HG03342 (cell line): ENCODE data around the gene CXXC5.
"Not testable (repeated sequence)": the region's sequence is repeated elsewhere in the genome, so short reads cannot be mapped to it uniquely, and the experiment has no call there.

Experiments used
- ATAC-seq: cut with Tn5 transposase; IDR thresholded peaks from one replicate; pipeline ENCODE4 v1.9.1; 2021; ENCODE audit warnings: mild to moderate bottlenecking, moderate library complexity; ENCODE audit not compliant: unreplicated experiment

The CXXC5 gene

DNA sequence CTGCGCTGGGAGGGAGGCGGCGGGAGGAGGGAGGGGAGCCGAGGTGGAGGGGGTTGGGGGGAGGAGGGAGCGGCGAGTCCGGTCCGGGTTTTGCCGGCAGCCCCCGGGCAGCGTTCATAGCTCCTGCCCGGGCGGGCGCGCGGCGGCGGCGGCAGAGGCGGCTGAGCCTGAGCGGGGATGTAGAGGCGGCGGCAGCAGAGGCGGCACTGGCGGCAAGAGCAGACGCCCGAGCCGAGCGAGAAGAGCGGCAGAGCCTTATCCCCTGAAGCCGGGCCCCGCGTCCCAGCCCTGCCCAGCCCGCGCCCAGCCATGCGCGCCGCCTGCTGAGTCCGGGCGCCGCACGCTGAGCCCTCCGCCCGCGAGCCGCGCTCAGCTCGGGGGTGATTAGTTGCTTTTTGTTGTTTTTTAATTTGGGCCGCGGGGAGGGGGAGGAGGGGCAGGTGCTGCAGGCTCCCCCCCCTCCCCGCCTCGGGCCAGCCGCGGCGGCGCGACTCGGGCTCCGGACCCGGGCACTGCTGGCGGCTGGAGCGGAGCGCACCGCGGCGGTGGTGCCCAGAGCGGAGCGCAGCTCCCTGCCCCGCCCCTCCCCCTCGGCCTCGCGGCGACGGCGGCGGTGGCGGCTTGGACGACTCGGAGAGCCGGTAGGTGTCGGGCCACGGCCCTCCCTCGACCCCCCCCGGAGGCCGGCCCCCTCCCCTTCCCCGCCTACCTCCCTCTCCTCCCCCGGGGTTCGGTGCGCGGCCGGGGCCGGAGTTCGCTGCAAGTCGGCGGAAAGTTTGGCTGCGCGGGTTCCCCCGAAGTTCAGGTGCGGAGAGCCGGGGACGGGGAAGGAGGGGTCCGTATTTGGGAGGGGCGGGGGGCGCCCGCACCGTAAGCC lies at the start of gene CXXC5:
Gene CXXC5, plus strand, starts transcription at position 145 of the 877 bp plus-strand sequence. CDS start 32,175 bp downstream, outside the sequence.
- ATAC-seq, result no peak

DNA sequence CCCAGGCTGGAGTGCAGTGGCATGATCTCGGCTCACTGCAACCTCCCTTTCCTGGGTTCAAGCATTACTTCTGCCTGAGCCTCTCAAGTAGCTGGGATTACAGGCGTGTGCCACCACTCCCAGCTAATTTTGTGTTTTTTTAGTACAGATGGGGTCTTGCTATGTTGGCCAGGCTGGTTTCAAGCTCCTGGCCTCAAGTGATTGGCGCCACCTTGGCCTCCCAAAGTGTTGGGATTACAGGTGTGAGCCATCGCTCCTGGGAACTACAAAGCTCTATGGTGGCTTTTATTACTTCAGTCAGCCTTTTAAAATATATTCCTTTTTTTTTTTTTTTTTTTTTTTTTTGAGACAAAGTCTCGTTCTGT lies 49.6 kb upstream of the CXXC5 start:
- not testable (repeated sequence) for ATAC-seq

DNA sequence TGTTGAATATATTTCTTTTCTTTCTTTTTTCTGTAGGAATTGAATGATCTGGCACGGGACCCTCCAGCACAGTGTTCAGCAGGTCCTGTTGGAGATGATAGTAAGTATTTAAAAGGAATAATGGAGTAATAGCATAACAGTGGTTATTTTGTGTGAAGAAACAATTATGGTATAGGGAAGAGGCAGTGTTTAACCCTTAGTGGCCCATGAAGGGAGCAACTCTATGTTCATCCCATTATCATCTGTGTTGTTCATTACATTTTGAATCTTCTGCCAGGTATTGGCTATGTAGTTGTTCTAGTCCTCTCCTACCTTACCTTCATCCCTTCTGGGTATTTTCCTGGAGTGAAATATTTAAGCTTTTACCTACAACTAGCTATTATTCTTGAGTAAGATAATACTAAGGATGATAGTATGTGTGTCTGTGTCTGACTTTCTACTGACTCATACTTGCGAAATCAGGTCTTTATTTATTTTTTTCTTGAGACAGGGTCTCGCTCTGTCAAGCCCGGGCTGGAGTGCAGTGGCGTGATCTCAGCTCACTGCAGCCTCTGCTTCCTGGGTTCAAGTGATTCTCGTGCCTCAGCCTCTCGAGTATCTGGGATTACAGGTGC lies 47.7 kb upstream of the CXXC5 start:
- ATAC-seq, result no peak

DNA sequence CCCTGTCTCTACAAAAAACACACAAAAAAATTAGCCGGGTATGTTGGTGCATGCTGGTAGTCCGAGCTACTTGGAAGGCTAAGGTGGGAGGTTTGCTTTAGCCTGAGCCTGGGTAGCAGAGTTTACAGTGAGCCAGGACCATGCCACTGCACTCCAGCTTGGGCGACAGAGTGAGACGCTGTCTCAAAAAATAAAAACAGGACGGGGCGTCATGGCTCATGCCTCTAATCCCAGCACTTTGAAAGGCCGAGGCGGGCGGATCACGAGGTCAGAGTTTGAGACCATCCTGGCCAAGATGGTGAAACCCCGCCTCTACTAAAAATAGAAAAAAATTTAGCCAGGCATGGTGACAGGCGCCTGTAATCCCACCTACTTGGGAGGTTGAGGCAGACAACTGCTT lies 46.7 kb upstream of the CXXC5 start:
- no peak for ATAC-seq

- ATAC-seq, result not testable (repeated sequence)
Measured at GRCh38 chr5:139601948-139602347, 46.2 kb upstream of the CXXC5 start.

GRCh38 chr5:139605887-139606286 lies 42.3 kb upstream of the CXXC5 start:
- no peak for ATAC-seq

GRCh38 chr5:139611703-139612584 lies 36.2 kb upstream of the CXXC5 start:
- ATAC-seq, result no peak

DNA sequence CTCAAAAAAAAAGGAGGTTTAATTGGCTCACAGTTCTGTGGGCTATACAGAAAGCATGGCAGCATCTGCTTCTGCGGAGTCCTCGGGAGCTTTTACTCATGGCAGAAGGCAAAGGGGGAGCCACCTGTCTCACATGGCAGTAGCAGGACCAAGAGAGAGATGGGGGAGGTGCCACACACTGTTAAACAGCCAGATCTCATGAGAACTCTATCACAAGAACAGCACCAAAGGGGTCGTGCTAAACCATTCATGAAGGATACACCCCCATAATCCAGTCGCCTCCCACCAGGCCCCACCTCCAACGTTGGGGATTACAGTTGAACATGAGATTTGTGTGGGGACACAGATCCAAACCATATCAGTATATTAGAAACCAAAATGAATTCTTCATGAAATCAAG lies 28.3 kb upstream of the CXXC5 start:
- ATAC-seq, result no peak

GRCh38 chr5:139625398-139625797 lies 22.8 kb upstream of the CXXC5 start:
- not testable (repeated sequence) for ATAC-seq

DNA sequence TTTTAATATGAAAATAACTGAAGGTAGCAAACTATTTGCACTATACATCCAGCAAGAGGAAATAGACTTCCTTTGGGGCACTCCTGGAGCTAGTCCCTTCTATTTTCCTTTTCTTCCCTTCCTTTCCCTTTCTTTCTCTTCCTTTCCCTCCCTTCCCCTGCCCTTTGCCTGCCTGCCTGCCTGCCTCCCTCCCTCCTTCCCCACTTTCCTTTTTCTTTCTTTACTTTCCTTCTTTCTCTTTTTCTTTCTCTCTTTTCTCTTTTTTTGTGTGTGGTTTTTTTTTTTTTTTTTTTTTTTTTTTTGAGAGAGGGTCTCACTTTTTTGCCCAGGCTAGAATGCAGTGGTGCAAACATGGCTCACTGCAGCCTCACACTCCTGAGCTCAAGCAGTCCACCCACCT lies 17.3 kb upstream of the CXXC5 start:
- ATAC-seq, result no peak

- no peak for ATAC-seq
Measured at GRCh38 chr5:139631520-139632165, 16.5 kb upstream of the CXXC5 start.

GRCh38 chr5:139633295-139634027 lies 14.7 kb upstream of the CXXC5 start:
- peak; percentile 15 for ATAC-seq

GRCh38 chr5:139634028-139634325 lies 14.2 kb upstream of the CXXC5 start:
- ATAC-seq, result no peak

DNA sequence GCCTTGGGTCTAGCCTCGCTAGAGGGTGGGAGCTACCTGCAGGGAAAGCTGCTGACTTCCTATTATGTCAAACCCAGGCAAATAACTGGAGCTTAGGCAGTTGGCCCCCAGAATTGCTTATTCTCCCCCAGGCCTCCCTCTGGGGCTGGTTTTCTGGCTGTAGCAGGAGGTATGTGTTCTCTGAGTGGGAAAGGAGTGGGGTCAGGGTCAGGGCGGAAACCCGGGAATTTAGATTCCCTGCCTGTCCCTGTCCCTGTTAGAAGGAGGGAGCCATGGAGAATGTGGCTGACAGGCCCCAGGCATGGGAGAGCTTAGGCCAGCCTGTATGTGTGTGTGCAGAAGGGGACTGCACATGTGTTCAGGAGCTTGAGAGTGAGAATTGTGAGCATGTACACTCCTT lies 13.6 kb upstream of the CXXC5 start:
- no peak for ATAC-seq

- no peak for ATAC-seq
Measured at GRCh38 chr5:139635191-139635590, 13.0 kb upstream of the CXXC5 start.

DNA sequence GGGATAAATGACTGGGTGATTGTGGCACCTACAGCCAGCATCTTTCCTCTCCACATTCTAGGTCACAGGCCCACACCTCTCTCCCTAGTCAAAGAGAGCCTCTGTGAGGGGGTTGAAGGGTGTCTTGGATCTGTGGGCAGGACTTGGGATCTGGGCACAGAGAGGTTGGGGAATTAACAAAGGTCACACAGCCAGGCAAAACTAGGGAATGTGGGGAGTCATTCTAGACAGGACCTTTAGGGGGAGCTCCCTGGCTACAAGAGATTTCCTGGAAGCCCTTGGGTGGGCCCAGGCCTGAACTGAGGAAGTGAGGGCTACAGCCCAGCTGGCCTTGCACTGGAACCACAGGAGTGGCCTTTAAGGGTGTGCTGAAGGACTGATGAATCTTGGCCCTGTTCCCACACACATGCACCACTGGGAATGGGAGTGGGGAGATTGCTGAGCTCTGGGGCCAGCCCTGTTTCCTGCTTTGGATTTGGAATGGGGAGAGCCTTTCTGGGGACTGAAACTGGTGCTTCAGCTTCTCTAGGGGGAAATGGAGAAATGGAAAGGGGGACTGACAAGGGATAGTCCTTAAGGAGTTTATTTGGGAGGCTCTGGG lies 12.4 kb upstream of the CXXC5 start:
- ATAC-seq, result no peak

- peak; percentile 69 for ATAC-seq
Measured at GRCh38 chr5:139636207-139636792, 11.8 kb upstream of the CXXC5 start.

DNA sequence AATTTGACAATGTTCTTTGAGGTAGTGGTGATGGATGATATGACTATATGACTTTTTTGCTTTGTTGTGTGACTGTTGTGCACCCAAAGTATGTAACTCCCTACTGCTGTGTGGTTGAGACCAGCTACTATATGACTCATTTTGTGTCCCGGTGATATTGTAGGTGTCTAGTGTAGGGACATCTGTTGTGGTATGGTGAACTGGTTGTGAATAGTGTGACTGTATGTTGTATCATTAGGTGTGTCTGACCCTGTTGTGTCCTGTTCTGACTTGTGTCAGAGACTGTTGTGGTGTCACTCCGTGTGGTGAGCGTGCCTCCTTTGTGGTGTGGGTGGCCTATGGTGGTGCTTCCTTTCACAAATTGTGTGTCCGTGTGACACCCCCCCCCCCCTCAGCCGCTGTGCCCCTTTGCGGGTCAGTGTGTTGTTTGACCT lies 11.2 kb upstream of the CXXC5 start:
- peak; percentile 27 for ATAC-seq

DNA sequence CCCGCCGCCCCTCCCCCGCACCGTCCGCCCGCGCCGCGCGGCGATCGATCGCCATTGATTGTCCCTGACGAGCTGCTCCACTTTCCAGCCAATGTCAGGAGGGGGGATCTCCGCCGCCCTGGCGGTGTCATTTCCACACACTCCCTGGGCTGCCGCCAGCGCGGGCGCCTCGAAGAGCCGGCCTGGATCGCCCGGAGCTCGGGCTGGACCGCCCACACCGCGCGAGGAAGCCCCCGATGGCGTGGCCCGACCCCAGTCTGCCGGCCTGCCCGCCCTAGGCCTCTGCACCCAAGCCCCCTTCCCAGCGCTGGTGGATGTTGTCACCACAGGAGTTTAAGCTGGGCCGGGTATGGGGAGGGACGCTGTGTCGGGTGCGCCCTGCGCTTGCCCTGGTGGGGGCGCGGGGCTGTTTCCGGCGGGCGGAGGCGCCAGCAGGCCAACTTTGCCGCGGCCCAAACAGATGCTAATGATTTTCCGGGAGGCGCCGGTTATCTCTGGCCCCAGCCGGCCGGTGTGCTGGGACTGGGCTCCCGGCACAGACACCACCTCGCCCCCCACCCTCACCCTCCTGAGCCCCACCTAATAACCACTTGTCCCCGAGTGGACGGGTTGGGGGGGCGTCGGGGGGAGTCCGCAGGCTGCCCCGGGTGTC lies 10.6 kb upstream of the CXXC5 start:
- ATAC-seq, result peak; percentile 28
